ENCODE measurements around the gene MYO1D.

MYO1D gene

DNA sequence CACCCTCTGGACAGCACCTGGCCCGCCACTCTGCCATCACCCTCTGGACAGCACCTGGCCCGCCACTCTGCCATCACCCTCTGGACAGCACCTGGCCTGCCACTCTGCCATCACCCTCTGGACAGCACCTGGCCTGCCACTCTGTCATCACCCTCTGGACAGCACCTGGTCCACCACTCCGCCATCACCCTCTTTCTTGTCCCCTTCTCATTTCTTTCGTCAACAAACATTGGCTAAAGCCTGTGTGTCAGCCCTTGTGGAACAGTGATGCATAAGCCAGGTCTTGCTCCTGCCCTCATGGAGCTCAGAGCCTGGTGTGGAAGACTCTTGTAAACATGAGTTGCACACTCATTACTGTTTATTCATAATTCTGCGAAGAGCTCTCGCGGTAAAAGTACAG is 358.9 kb downstream of the MYO1D start:
- in situ Hi-C loops (cut with MboI; ENCODE audit: low sequenced_read_pairs): no loop called here

DNA sequence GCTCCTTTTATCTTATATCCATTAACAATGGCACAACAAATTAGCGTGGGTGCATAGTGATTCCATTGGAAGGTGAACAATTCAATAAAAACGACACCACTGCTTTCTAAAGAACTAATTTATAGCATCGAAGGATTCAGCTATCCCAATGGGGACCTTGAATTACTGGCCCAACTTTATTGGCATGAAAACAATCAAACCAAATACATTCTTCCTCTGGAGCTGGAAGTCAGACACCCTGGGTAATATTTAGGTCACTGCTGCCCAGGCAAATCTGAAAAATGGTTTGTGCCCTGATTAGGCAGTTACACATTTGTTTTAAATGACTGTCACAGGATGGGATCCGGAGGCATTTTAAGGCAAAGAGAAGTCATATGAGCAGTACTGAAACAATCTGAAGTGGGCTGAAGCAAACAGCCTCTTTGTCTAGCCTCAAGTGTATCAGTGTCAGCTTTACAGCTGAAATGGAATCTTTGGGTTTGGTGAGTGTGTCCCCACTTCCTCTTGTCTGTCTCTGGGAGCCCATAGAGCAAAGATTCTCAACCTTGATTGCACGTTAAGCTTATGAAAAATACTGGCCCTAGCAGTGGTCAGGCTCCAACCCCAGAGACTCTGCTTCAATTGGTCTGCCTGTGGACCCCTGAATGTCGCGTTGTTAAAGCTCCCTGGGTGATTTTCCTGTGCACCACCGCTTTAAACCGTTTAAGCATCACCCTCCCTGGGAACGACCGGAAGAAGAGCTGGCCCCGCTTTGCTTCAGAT is 359.8 kb downstream of the MYO1D start:
- in situ Hi-C loops (cut with MboI; ENCODE audit: low sequenced_read_pairs): no loop called here

DNA sequence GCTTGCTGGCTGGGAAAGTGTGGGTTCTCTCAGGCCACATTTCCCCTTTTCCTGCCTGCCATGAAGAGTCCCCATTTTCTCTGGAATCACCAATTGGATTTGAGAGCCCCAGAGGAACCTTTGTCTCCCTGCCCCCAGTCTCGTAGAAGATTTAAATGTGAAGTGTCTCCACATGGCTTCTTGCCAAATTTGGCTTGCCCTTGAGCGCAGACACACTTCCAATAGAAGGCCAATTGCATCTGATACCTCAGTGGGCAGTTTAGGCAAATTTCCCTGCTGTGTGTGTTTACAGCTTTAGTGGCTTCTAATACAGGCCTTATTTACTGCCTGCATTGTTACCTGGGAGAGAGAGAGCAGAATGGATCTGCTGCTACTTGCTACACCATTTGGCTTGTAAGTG is 360.5 kb downstream of the MYO1D start:
- in situ Hi-C loops (cut with MboI; ENCODE audit: low sequenced_read_pairs): no loop called here

DNA sequence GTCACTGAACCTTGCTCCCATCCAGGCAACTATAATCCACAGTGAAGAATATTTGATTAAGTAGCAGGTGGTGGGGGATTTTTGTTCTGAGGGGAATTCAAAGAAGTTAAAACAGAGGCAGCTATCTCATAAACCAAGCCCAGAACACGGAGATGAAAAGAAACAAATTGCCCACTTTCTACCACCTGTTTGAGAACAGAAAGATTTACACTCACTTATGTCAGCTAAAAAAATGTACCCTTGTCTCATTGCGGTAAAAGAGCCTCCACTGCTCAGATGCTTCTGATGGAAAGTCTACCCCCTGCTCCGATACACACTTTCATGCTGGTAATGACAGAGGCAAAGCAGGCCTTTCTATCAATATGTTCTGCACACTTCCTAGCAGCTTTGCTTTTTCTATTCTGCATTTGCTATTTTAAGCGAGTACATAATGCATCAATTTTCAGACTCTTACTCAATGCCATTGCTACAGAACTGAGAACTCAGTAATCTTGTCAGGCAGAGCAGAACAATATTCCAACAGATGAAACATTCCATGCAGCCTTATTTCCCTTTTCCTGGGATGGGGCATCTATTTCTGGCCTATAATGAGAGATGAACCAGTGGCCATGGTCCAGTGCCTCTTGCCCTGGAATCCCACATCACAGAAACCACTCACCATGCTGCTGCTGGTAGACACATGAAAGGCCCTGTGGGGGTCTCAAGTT is 361.1 kb downstream of the MYO1D start:
- in situ Hi-C loops (cut with MboI; ENCODE audit: low sequenced_read_pairs): no loop called here

DNA sequence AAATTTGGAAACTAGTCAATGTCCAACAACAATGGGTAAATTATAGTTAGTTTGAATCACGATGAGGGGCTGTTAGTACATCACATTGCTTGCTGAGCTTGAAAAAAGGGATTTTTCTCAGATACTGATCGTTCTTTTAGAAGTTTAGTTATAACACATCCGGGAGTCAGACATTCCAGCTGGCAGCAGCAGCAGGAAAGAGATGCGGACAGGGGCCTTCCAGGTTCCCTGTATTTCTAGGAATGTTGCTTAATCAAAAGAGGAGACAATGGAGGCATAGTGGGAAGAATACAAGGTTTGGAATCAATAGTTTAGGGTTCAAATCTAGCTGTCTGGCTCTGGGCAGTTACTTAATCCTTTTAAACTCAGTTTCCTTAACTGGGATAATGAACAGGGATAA is 362.3 kb downstream of the MYO1D start:
- in situ Hi-C loops (cut with MboI; ENCODE audit: low sequenced_read_pairs): no loop called here

DNA sequence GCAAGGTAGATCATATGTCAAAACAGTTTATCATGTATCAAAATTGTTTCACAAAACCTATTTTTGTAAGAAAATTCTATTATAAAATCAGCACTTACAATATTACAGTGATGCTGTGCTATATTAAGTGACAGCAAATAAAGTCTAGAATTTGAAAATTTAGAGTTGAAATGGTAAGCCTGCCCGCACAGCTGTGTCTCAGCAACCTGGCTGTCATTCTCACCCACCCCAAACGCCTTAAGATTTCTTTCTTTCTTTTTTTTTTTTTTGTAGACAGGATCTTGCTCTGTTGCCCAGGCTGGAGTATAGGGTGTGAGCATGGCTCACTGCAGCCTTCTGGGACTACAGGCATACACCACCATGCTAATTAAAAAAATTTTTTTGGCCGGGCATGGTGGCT is 363.3 kb downstream of the MYO1D start:
- in situ Hi-C loops (cut with MboI; ENCODE audit: low sequenced_read_pairs): no loop called here

DNA sequence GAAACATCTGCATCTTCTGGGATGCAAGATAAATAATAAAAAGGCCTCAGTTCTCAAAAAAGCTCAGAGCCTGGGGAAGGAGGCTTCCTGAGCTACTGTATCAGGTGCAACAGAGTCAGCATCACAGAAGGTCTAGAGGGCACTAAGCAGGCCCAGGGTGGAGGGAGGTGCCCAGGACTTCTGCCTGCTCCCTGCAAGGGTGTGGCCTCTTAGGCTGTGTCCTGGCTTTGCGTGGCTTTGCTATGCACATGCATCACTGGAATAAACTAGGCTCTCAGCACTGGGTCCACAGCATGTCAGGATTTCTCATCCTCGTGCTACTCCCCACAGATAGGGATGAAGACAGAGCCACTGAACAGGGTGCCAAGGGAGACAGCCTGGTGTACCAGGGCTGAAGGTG is 364.6 kb downstream of the MYO1D start:
- in situ Hi-C loops (cut with MboI; ENCODE audit: low sequenced_read_pairs): no loop called here

DNA sequence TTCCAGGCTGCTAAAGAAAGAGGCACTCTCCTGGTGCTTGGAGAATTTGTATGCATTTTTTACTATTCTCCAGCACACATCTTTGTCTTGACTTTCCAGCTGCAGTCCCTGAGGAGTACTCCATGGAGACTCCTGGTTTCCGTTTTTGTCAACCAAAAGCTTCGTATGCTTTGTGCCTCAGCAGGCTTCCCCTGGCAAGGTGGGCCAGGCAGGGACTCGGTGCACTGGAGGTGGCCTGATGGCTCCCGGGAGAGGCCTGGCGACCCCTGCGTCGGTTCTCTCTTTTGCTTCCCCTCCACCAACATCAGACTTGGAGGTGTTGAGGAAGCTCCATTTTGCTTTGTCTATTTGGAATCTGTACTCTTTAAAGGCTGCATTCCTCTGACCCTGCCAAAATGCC is 366.5 kb downstream of the MYO1D start:
- in situ Hi-C loops (cut with MboI; ENCODE audit: low sequenced_read_pairs): no loop called here

DNA sequence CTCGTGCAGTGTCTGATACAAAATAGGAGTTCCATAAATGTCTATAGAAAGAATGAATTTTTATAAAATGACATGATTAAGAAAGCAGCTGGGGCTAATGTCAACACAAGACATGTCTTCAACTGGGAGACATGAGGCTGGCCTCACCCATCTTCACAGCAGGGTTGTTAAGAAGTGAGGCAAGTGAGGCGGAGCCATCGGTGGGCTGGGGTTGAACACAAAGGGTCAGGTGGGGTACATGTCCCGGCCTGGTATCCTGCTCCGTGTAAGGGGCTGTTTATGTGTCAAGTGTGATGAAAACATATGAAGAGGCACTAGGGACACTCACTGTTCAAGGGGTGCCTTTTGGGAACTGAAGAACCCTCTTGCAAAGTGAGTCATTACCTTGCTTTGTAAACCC is 368.0 kb downstream of the MYO1D start:
- in situ Hi-C loops (cut with MboI; ENCODE audit: low sequenced_read_pairs): no loop called here

DNA sequence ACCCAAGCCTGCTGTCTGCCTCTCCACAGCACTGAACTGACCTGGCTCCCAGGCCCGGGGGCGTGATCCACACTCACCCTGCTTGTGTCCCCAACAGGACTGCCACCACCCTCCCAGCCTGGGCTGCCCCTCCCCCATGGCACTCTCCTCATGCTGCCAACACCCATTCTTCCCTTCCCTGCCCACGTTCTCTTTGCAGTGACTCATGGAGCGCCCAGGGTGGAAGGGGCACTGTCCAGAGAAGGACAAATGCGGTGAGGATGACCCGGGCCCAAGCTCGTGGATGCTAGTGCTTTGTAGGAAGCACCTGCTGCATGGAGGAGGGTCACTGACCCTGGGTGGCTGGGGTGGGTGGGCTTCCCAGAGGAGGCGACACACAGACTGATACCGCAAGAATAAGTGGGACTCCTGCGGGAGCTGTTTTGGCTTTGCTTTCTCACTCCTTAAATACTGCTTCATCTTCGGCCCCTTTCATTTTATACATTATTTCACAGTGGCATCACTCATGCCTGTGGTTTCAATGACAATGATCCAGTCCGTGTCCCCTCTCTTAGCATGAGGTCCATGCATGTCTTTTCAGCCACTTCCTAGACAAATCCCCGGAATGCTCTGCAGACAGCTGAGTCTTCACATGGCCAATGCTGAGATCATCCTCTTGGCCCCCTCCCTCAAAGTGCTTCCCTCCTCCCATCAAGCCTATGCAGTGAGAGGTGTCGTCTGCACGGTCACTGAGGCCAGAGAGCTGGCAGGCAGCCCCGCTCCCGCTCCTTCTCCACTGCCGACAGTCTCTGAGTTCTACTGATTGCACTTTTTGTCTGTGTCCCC is 372.5 kb downstream of the MYO1D start:
- in situ Hi-C loops (cut with MboI; ENCODE audit: low sequenced_read_pairs): no loop called here

DNA sequence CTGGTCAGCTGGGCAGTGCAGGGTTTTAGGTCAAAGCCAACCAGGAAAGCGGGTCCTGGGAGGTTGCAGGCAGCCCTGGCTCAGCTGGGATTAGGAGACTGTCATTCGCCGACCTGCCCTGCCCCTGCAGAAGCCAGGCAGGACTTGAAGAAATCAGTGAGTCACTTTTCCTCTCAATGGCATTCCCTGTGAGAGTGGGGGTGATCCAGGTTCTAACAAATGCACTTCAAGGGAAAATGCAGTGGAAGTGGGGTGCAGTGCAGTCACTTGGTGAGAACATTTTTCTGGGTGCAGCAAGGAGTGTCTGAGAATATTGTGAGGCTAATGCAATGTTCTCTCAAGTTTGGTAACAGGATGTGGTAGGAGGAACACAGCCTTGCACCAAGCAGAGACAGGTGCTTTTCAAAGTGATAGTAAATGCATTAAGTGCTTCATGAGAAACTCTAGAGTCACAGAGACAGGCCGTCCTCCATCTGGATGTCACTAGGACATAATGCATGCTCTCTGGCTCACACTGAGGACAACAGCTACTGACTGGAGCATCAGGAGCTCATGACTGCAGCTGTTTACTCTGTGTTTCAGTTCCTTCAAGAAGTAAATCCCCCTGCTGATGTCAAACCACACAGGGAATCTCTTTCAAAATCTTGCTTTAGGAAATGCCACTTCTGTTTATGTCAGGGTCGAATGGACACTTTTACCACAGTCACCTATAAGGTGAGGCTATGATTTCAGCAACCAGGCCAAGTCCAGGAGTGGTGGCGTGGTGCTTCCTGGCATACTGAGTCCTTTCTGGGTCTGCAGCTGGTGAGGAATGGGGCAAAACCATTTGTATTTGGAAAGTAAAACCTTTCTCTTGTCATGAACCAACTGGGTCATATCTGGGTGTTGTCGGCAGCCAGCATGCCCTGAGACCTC is 373.4 kb downstream of the MYO1D start:
- in situ Hi-C loops (cut with MboI; ENCODE audit: low sequenced_read_pairs): no loop called here

DNA sequence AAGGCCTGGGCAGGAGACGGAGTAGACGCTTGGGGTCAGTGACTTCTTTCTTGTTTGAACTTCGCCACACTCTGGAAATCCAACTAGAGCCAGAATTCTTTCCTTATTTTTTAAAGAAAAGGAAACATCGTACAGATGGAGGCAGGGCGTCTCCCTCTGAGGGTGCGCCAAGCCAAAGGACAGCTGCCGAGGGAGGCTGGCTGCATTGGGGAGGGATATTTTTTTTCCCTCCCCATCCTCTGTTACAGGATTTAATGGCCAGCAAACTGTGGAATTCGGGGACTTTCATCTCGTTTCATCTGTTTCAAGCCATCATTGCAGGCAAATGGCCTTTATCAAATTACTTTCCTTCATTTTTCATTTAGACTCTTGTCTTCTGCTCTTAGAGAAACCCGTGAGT is 374.2 kb downstream of the MYO1D start:
- in situ Hi-C loops (cut with MboI; ENCODE audit: low sequenced_read_pairs): no loop called here

DNA sequence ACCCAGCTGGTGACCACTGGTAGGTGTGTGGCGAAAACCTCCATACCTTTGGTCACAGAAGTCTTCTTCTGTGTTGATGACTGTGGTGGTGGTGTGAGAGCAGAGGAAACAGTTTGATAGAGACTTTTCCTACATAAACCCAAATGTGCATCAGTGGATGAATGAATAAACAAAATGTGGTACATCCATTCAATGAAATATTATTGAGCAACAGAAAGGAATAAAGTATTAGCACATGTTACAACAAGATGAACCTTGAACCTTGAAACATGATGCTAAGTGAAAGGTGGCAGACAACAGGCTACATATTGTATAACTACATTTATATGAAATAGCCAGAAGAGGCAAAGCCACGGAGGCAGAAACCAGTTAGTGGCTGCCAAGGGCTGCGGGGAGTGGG is 374.9 kb downstream of the MYO1D start:
- in situ Hi-C loops (cut with MboI; ENCODE audit: low sequenced_read_pairs): no loop called here

DNA sequence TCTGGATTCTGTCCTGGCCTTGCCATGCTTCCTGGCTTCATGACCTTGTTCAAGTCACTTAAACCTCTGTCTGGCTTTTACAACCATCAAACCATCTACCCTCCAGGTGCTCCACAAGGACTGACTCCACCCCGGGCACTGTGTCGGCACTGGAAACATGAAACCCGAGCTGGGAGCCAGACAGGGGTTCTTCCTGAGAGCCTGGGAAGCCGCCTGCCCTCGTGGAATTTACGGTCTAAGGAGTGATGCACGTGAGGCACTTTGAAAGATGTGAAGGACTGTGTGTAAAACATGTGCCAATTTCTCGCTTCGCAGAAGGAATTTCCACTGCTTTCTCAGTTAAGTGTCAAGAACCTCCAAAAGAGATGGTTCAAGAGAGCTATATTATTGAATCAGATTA is 378.5 kb downstream of the MYO1D start:
- in situ Hi-C loops (cut with MboI; ENCODE audit: low sequenced_read_pairs): no loop called here

DNA sequence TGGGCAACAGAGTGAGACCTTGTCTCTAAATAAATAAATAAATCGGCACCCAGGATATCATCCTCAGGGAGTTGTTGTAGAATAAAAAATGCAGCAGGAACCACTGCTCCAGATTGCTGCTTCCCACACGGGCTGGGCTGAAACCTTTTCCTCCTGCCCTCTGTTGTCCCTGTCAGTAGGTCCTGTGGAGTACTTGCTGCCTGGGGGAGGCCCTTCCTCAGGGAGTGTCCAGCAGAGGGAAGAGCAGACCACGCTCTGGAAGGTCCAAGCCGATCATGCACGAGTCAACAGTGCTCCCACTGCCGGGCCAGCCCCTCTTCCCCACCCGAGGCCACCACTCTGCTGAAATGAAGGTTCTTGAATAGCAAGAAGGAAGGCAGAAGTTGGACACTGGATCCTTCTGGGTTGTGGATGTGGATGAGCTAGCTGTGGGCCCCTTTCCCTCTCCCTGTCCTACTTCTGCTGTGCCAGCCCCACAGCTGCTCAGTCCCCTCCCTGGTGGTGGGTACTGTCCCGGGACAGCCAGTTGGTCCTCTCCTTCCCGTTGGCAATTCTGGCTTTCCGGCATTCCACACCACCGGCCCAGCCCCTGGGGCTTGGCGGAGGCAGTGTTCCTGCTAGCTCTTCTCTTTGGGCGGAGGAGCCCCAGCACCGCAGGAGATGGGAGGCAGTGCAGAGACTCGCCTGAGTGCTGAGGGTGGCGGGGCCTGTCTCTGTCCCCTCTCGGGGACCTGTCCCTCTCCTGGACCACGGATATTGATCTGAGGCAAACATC is 379.3 kb downstream of the MYO1D start:
- in situ Hi-C loops (cut with MboI; ENCODE audit: low sequenced_read_pairs): no loop called here

DNA sequence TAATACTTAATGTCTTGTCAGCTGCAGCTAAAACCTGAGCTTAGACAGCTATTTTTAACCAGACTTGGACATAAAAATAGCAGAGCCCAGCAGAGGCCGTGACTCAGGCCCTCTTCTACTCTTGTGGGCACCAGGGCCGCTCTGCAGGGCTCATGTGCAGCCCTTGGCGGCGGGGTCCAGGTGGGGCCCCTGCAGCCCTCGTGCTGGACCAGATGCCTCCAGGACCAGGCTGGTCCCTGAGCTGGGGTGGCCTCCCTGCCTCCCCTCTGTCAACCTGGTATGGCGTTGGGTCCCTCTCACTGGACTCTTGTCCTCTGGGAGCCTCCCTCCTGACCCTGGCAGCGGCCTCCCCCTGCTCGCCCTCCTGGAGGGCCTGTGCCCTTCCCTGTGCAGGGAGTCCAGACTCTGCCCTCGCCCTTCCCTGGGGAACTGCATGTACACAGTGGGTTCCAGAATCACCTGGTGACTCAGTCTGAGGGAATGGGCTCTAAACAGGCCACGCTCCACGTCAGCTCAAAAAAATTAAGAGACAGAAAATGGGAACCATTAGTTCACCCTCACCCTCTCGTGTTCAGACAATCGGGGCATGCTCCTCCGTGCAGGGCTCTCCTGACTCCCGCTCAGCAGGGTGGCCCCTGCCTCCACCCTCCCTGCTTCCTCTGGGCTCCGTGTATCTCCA is 380.4 kb downstream of the MYO1D start:
- in situ Hi-C loops (cut with MboI; ENCODE audit: low sequenced_read_pairs): no loop called here

DNA sequence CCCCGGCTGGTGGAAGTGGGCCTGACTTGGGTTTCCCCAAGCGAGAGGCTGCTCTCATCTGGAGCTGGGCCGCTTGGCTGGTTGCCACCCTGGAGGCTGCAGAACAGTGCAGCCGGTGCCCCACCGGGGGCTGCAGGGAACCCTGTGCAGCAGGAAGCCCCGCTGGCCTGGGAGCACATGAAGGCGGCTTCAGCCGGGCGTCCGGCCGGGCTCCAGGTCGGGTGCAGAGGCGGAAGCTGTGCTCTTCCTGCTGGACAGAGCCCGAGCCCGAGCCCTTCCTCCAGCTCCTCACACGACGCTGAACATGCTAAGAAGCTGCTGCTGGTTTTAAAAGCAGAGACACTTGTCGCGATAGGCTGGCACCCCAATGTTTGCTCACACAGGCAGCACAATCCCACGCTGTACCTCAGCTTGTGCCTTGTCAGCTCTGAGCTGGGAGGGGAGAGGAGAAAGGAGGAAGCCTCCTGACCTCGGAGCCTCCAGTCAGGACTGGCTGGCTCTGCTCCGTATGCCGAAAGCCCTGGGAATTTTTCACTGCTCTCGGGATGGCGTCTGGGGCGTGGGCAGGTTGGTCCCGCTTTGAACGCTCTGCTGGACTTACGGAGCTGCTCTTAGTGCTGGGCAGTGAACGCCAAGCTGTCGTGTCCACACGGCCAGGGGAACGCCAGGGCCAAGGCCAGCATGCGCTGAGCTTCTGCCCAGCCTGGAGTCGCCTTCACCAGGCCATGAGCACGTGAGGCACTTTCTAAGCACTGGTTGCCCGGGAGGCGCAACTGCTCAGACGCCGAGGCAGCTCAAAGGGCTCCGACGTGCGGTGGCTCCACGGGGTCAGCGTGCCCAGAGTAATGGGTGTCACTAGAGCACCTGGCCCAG is 381.3 kb downstream of the MYO1D start:
- in situ Hi-C loops (cut with MboI; ENCODE audit: low sequenced_read_pairs): no loop called here

DNA sequence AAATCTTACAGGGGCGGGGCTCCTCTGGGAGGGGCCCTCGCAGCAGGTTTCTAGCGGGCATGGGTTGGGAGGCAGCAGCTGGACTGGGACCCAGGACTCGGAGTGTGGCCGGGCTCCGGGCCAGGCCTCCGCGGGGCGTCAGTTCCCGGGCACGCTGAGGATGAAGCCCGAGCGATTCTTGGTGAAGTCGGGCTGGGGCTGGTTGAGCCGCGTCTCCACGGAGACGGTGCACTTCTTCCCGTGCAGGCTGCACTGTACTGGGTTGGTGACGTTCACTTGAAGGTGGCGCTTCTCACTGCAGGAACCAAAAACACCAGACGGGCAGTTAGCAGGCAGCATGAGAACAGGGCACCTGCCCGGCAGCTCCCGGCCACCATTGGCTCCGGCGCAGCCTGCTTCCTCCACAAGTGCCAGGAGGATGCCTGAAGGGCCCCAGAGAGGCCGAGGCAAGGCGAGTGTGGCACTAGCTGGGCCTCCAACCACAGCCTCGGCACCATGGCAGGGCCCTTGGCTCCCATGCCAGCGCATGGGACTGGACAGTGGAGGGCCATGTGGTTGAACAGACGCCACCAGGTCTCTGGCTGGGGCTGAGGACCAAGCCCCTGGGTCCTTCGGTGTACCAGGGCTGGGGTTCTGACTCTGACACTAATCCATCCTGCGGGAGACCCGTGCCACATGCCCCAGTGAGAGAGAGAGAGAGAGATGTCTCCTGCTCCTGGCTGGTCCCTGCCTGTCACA is 382.1 kb downstream of the MYO1D start:
- in situ Hi-C loops (cut with MboI; ENCODE audit: low sequenced_read_pairs): no loop called here

Data from HL-60/S4 treated with retinoic acid at 250 ng/mL for 4 days and 3 days (cell line).